ENCODE data around the gene ACACA. TPM values are rescaled to one million over a fixed set of nuclear protein-coding genes. Genes with fewer than 3 reads are reported as not detected.
A peak's percentile ranks its signal among the peaks of the same experiment; 100 is the strongest.

ACACA gene
- polyA plus RNA-seq, 4 donors = 7.0 to 30.0 (median 16.6) TPM

DNA sequence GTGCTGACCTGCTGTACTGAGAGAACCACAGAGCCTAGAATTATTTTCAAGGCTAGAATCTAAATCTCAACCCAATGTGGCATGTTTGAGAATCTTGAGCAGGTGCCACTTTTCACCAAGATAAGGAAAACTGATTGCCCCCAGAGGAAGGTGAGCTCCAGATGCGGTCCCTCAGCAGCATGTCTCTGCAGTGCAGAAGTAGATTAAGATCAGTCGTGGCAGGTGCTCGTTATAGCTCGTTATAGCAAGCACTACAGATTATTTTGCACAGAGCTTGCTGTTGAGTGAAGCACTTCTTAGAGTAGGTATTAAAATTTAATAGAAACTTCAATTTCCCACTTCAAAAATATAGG, 281.8 kb downstream of the ACACA start:
- no peak overlapping the region for H3K27ac ChIP-seq (ENCODE audit: low read depth in 1 of 3, low read length in 2 of 3)
- DNase-seq (no peak), FAIRE-seq (no peak)
- no peaks in the 10 kb centered on the region for H3K9me3 ChIP-seq (ENCODE audit: control insufficient read depth in 2 of 2, insufficient read depth in 1 of 2, low read depth in 1 of 2, low read length in 1 of 2)
- peaks cover 0 to 27% (median 8%) of the 10 kb centered on the region in 3 donors for H3K36me3 ChIP-seq (ENCODE audit: control insufficient read depth in 3 of 3, insufficient read depth in 2 of 3, low read depth in 1 of 3, low read length in 3 of 3)
- no peak overlapping the region for H3K4me3 ChIP-seq (ENCODE audit: low read depth in 1 of 3, low read length in 3 of 3)
- peaks cover 0 to 2% (median 2%) of the 10 kb centered on the region in 3 donors for H3K4me1 ChIP-seq (ENCODE audit: control insufficient read depth in 3 of 3, insufficient read depth in 2 of 3, low read depth in 1 of 3, low read length in 2 of 3)
- no peaks in the 10 kb centered on the region for H3K27me3 ChIP-seq (ENCODE audit: control insufficient read depth in 3 of 3, insufficient read depth in 3 of 3, low read length in 3 of 3)
- WGBS, 3 donors = 64 to 76% (median 76%) methylated on average over 4 of the region's 4 CpGs

DNA sequence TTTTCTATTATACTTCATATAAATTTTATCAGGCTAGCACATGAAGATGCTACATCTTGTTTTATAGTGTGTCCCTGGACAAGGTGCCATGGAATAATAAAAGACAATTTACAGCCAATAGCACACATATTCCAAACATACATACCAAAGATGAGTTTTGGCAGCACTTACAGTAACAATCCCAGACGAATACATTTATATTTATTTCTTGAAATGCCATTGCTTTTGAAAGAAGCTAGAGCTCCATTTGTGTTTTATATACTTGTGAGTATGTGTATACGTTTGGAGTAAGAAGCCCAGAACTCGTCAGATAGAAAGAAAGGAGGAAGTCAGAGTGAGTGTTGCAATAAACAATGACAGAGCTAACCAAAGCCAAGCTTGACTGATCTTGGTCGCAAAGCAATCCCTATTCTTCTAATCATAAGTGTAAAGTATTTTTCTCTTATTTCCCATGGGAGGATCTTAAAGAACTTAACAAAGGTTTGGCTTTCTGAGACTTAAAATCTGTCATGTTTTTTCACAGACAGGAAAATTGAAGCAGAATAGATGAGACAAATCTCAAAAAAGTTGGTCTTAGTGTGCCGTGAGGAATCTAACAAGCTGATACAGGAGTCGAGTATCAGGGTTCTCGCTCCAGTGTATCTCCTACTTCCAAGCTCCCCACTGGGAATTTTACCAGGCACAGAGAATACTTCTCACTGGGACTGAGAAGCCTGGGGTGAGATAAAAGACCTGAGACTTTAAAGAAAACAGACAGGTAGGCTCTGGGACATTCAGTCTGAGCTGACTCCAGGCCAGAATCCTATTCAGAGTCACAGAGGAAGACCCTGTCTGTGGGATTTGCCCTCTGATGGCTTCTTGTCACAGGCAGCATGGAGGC, 282.5 kb downstream of the ACACA start:
- H3K9me3 ChIP-seq (ENCODE audit: control insufficient read depth in 2 of 2, insufficient read depth in 1 of 2, low read depth in 1 of 2, low read length in 1 of 2) = no peaks in the 10 kb centered on the region
- DNase-seq = no peak
- FAIRE-seq = no peak
- 67 to 89% (median 85%) methylated on average over 7 of the region's 7 CpGs for WGBS, 3 donors
- no peak overlapping the region for H3K4me3 ChIP-seq (ENCODE audit: low read depth in 1 of 3, low read length in 3 of 3)
- H3K27ac ChIP-seq (ENCODE audit: low read depth in 1 of 3, low read length in 2 of 3) = no peak overlapping the region
- peaks cover 0 to 2% (median 0%) of the 10 kb centered on the region in 3 donors for H3K4me1 ChIP-seq (ENCODE audit: control insufficient read depth in 3 of 3, insufficient read depth in 2 of 3, low read depth in 1 of 3, low read length in 2 of 3)
- H3K36me3 ChIP-seq (ENCODE audit: control insufficient read depth in 3 of 3, insufficient read depth in 2 of 3, low read depth in 1 of 3, low read length in 3 of 3) = peaks cover 0 to 21% (median 7%) of the 10 kb centered on the region in 3 donors
- H3K27me3 ChIP-seq (ENCODE audit: control insufficient read depth in 3 of 3, insufficient read depth in 3 of 3, low read length in 3 of 3) = no peaks in the 10 kb centered on the region

DNA sequence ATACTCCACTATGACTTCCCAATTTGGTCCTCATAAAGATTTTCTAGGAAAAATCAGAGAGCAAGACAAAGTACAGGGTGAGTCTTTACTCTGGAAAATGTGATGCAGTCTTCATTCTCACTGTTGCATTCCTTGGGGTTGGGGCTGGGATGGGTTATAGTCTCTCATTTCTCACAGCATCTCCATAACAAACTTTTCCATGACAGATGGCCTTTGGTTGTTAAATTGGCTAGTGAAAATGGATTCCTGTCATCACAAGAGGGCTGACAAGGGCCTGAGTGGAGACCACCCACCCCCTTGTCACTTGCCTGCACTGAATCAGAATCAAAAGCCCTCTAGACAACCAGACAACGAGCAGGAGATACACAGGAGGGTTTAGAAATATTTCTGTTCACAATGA, 283.2 kb downstream of the ACACA start:
- H3K4me1 ChIP-seq (ENCODE audit: control insufficient read depth in 3 of 3, insufficient read depth in 2 of 3, low read depth in 1 of 3, low read length in 2 of 3) = peaks cover 0 to 5% (median 0%) of the 10 kb centered on the region in 3 donors
- WGBS, 3 donors = 85 to 96% (median 90%) methylated on average over 1 of the region's 1 CpG
- no peaks in the 10 kb centered on the region for H3K9me3 ChIP-seq (ENCODE audit: control insufficient read depth in 2 of 2, insufficient read depth in 1 of 2, low read depth in 1 of 2, low read length in 1 of 2)
- peaks cover 0 to 20% (median 6%) of the 10 kb centered on the region in 3 donors for H3K36me3 ChIP-seq (ENCODE audit: control insufficient read depth in 3 of 3, insufficient read depth in 2 of 3, low read depth in 1 of 3, low read length in 3 of 3)
- DNase-seq = no peak
- FAIRE-seq = no peak
- no peak overlapping the region for H3K4me3 ChIP-seq (ENCODE audit: low read depth in 1 of 3, low read length in 3 of 3)
- no peak overlapping the region for H3K27ac ChIP-seq (ENCODE audit: low read depth in 1 of 3, low read length in 2 of 3)
- H3K27me3 ChIP-seq (ENCODE audit: control insufficient read depth in 3 of 3, insufficient read depth in 3 of 3, low read length in 3 of 3) = no peaks in the 10 kb centered on the region

DNA sequence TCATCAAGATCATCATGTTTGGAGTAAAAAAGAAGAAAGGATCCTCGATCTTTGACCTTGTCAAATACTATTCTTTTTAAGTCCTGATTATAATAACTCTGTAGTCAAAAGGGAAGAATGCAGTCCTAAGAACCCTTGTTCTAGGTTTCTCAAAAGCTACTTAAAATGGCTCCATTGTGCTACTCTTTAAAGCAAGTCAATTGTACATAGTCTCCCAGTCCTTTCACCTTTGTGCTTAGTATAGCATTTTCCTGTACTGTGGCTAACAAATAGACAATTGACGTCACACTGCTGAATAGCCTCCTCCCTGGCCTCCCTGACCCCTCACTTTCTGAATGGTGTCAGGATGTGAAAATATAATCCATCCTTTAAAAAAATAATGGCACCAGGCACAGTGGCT, 285.0 kb downstream of the ACACA start:
- FAIRE-seq (no peak), DNase-seq (no peak)
- Histone ChIP-seq H3K36me3 (ENCODE audit: control insufficient read depth in 3 of 3, insufficient read depth in 2 of 3, low read depth in 1 of 3, low read length in 3 of 3) (peaks cover 0 to 22% (median 6%) of the 10 kb centered on the region in 3 donors), H3K27me3 (ENCODE audit: control insufficient read depth in 3 of 3, insufficient read depth in 3 of 3, low read length in 3 of 3) (no peaks in the 10 kb centered on the region), H3K4me1 (ENCODE audit: control insufficient read depth in 3 of 3, insufficient read depth in 2 of 3, low read depth in 1 of 3, low read length in 2 of 3) (peaks cover 0 to 12% (median 0%) of the 10 kb centered on the region in 3 donors), H3K9me3 (ENCODE audit: control insufficient read depth in 2 of 2, insufficient read depth in 1 of 2, low read depth in 1 of 2, low read length in 1 of 2) (no peaks in the 10 kb centered on the region), H3K27ac (ENCODE audit: low read depth in 1 of 3, low read length in 2 of 3) (no peak overlapping the region), H3K4me3 (ENCODE audit: low read depth in 1 of 3, low read length in 3 of 3) (no peak overlapping the region)
- WGBS, 3 donors = 98 to 99% (median 99%) methylated on average over 2 of the region's 2 CpGs

DNA sequence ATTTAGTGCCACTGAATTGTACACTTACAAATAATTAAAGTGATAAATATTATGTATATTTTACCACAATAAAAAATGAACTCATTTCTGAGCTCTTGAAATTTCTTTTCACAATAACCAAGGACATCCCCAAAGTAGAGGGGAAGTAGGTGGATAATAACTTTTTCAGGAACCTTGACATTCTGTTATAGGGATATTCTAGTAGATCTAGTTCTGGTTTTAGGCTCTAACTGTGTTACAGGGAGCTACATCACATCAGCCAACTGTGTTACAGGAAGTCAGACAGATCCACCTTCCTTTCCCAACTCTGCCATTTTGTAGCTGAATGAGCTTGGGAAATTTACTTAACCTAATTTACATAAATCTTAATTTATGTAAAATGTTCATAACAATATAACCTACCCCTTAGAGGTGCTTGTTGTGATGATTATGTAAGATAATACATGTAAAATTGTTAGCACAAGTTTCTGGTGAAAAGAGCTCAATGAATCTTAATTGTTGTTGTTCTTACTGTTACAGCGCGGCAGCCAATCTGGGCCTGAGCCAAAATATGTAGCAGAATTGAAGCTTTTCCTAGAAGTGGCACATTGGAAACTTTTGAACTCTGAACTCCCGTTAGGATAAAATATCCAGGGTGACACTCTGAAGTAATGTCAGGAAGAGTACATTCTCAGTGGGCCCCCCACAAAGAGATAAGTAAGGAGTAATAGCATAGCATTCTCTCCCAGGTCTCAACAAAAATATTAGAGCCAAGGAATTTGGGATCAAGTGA, 288.1 kb downstream of the ACACA start:
- Histone ChIP-seq H3K9me3 (ENCODE audit: control insufficient read depth in 2 of 2, insufficient read depth in 1 of 2, low read depth in 1 of 2, low read length in 1 of 2) (no peaks in the 10 kb centered on the region), H3K27me3 (ENCODE audit: control insufficient read depth in 3 of 3, insufficient read depth in 3 of 3, low read length in 3 of 3) (no peaks in the 10 kb centered on the region), H3K4me3 (ENCODE audit: low read depth in 1 of 3, low read length in 3 of 3) (no peak overlapping the region), H3K4me1 (ENCODE audit: control insufficient read depth in 3 of 3, insufficient read depth in 2 of 3, low read depth in 1 of 3, low read length in 2 of 3) (peaks cover 0 to 12% (median 0%) of the 10 kb centered on the region in 3 donors), H3K36me3 (ENCODE audit: control insufficient read depth in 3 of 3, insufficient read depth in 2 of 3, low read depth in 1 of 3, low read length in 3 of 3) (peaks cover 2 to 27% (median 6%) of the 10 kb centered on the region in 3 donors), H3K27ac (ENCODE audit: low read depth in 1 of 3, low read length in 2 of 3) (no peak overlapping the region)
- FAIRE-seq (no peak), DNase-seq (no peak)
- 63 to 83% (median 80%) methylated on average over 3 of the region's 3 CpGs for WGBS, 3 donors

DNA sequence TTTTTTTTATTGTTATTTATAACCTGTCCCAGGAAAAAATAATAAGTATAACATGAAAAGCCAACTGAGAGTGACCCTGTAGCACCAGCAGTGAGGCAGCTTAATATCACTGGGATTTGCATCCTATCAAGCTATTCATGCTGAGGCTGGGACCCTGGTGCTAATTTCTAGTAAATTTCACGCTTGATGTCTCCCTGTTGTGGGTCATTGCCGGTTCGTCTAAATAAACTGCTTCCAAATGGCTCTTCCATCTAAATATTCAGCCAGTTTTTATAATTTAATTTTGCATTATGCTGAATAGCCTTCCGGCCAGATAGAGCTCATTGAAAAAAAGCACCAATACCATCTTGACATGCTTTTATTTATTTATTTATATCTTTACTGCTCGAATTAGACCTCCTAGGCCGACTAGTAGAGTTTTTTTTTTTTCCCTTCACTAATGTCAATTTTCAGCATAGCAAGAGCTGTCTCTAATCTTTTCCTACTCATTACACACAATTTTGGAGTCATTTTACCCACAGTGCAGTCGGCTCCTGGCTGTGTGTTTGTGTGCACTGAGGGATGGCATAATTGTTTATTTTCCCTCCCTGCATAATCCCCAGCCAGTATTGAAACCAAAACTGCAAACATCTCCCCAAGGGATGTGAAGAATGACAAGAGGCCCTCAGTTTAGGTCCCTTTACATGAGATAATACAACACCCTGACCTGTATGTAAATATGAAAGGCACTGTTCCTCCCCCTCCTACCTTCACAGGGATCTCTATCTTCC, 289.1 kb downstream of the ACACA start:
- Histone ChIP-seq H3K27me3 (ENCODE audit: control insufficient read depth in 3 of 3, insufficient read depth in 3 of 3, low read length in 3 of 3) (no peaks in the 10 kb centered on the region), H3K9me3 (ENCODE audit: control insufficient read depth in 2 of 2, insufficient read depth in 1 of 2, low read depth in 1 of 2, low read length in 1 of 2) (no peaks in the 10 kb centered on the region), H3K27ac (ENCODE audit: low read depth in 1 of 3, low read length in 2 of 3) (peak overlapping the region in 1 of 3 donors; percentile 32), H3K36me3 (ENCODE audit: control insufficient read depth in 3 of 3, insufficient read depth in 2 of 3, low read depth in 1 of 3, low read length in 3 of 3) (peaks cover 7 to 29% (median 9%) of the 10 kb centered on the region in 3 donors), H3K4me1 (ENCODE audit: control insufficient read depth in 3 of 3, insufficient read depth in 2 of 3, low read depth in 1 of 3, low read length in 2 of 3) (peaks cover 0 to 12% (median 0%) of the 10 kb centered on the region in 3 donors), H3K4me3 (ENCODE audit: low read depth in 1 of 3, low read length in 3 of 3) (no peak overlapping the region)
- DNase-seq (no peak), FAIRE-seq (no peak)
- 78 to 93% (median 91%) methylated on average over 7 of the region's 7 CpGs for WGBS, 3 donors

DNA sequence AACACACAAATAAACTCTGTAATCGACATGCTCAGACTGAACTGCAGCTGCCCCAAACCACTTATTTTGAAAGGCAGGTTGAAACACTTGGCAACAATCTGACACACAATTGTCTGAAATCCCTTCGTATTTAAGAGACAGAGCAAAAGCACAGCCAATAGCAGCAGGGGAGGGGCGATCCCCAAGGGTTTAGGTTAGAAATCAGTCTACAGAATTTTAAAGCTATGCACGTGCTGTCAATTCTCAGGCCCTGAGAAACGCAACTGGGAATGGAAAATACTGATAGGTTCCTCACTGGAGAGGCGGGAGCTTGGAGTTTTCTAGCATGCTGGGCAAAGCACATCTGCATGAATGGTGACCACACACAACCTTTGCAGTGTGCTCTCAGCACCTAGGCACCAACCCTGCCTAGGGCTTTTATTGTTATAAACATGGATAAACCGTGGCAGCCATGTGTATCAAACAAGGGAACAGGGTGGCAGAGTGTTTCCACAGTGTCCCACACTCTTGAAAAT, 289.9 kb downstream of the ACACA start:
- 83 to 89% (median 88%) methylated on average over 7 of the region's 7 CpGs for WGBS, 3 donors
- peaks cover 6 to 24% (median 7%) of the 10 kb centered on the region in 3 donors for H3K36me3 ChIP-seq (ENCODE audit: control insufficient read depth in 3 of 3, insufficient read depth in 2 of 3, low read depth in 1 of 3, low read length in 3 of 3)
- no peak for FAIRE-seq
- peaks cover 0 to 12% (median 0%) of the 10 kb centered on the region in 3 donors for H3K4me1 ChIP-seq (ENCODE audit: control insufficient read depth in 3 of 3, insufficient read depth in 2 of 3, low read depth in 1 of 3, low read length in 2 of 3)
- H3K4me3 ChIP-seq (ENCODE audit: low read depth in 1 of 3, low read length in 3 of 3) = no peak overlapping the region
- H3K9me3 ChIP-seq (ENCODE audit: control insufficient read depth in 2 of 2, insufficient read depth in 1 of 2, low read depth in 1 of 2, low read length in 1 of 2) = no peaks in the 10 kb centered on the region
- DNase-seq = no peak
- H3K27me3 ChIP-seq (ENCODE audit: control insufficient read depth in 3 of 3, insufficient read depth in 3 of 3, low read length in 3 of 3) = no peaks in the 10 kb centered on the region
- H3K27ac ChIP-seq (ENCODE audit: low read depth in 1 of 3, low read length in 2 of 3) = no peak overlapping the region

DNA sequence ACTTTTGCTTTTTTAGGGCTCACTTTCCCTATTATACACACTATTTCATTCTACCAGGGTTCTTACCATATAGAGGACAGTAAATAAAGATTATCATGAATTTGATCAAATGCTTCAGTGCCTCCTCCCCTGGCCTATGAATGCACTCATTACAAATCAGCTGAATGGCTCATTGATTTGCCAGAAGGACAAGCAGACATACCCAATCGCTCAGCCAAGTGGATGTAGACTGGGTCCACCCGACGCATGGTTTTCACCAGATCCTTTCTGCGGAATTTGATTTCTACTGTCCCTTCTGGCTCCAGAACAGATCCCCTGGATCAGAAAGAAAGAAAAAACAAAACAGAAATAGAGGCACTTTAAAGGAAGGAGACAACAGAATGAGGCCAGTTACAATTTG, 295.3 kb downstream of the ACACA start:
- H3K4me1 ChIP-seq (ENCODE audit: control insufficient read depth in 3 of 3, insufficient read depth in 2 of 3, low read depth in 1 of 3, low read length in 2 of 3) = no peaks in the 10 kb centered on the region
- no peak for FAIRE-seq
- H3K4me3 ChIP-seq (ENCODE audit: low read depth in 1 of 3, low read length in 3 of 3) = no peak overlapping the region
- 97 to 98% (median 97%) methylated on average over 4 of the region's 4 CpGs for WGBS, 3 donors
- no peaks in the 10 kb centered on the region for H3K27me3 ChIP-seq (ENCODE audit: control insufficient read depth in 3 of 3, insufficient read depth in 3 of 3, low read length in 3 of 3)
- H3K9me3 ChIP-seq (ENCODE audit: control insufficient read depth in 2 of 2, insufficient read depth in 1 of 2, low read depth in 1 of 2, low read length in 1 of 2) = no peaks in the 10 kb centered on the region
- DNase-seq = no peak
- peaks cover 9 to 23% (median 21%) of the 10 kb centered on the region in 3 donors for H3K36me3 ChIP-seq (ENCODE audit: control insufficient read depth in 3 of 3, insufficient read depth in 2 of 3, low read depth in 1 of 3, low read length in 3 of 3)
- no peak overlapping the region for H3K27ac ChIP-seq (ENCODE audit: low read depth in 1 of 3, low read length in 2 of 3)
